Testis (tissue), 3 donors: ENCODE measurements around the gene UBE2B. TPM values are rescaled to one million over a fixed set of nuclear protein-coding genes. Genes with fewer than 3 reads are reported as not detected.

Source experiments
- DNase-seq: peaks from one replicate; pipeline ENCODE4 v3.0.0-alpha.2; 2019
- H3K27ac ChIP-seq, 2 donors: fragments of 200-600 bp; sonication (generic); one replicate each; pipeline ENCODE4 v1.5.1; 2019
- H3K27me3 ChIP-seq: fragments of 200-600 bp; sonication (generic); one replicate; pipeline ENCODE4 v1.5.1; 2019
- H3K36me3 ChIP-seq: fragments of 200-600 bp; sonication (generic); one replicate; pipeline ENCODE4 v1.5.1; 2017; ENCODE audit warnings: low read depth; ENCODE audit errors: missing control alignments
- H3K4me1 ChIP-seq: fragments of 200-600 bp; sonication (generic); one replicate; pipeline ENCODE4 v1.5.1; 2019
- H3K4me3 ChIP-seq, 2 donors: fragments of 200-600 bp; sonication (generic); one replicate each; pipeline ENCODE4 v1.5.1; 2017 to 2019
- H3K9me3 ChIP-seq: fragments of 200-600 bp; sonication (generic); one replicate; pipeline ENCODE4 v1.5.1; 2017
- CTCF ChIP-seq, 3 experiments: fragments of 450-650 bp in 2 of 3; fragments of 200-600 bp in 1 of 3; sonication (generic) in 1 of 3; IDR thresholded peaks; one replicate each; pipeline ENCODE4 v1.5.1; 2016 to 2019; ENCODE audit warnings: antibody characterized with exemption in 3 of 3, mild to moderate bottlenecking in 2 of 3, moderate library complexity in 1 of 3
- POLR2A ChIP-seq: fragments of 450-650 bp; IDR thresholded peaks from one replicate; pipeline ENCODE4 v1.6.1; 2017; ENCODE audit warnings: antibody characterized with exemption, mild to moderate bottlenecking, moderate library complexity
- WGBS, 2 donors: methylation state at CpG; one replicate each; pipeline ENCODE4 v1.1.5; 2018; 5-methylcytosine and 5-hydroxymethylcytosine counted together
- intact Hi-C: fragments of 100-400 bp; cut with DNase I; formaldehyde crosslinking; loops from one replicate; pipeline ENCODE4 v1.15.1; 2023; ENCODE audit warnings: low total_unique reads
- polyA plus RNA-seq: library from polyadenylated mRNA; stranded (reverse); fragments of 350-450 nt; fragmentation: Illumina TruSeq; extraction: RNeasy Lipid Tissue Mini Kit (QIAGEN cat#74804); gene quantifications from one replicate; pipeline ENCODE4 v1.2.3, GENCODE V29; 2014; ENCODE audit warnings: low read depth, low replicate concordance; ENCODE audit not compliant: insufficient read depth
- total RNA-seq, 2 donors: library from RNA; depleted of rRNA; stranded (reverse); fragments of >200 nt; gene quantifications; one replicate each; pipeline ENCODE4 v1.2.3, GENCODE V29; 2016

UBE2B gene
- total and polyA plus RNA-seq, 3 donors from 2014 or later = 70.9 to 95.6 (median 87.4) TPM

- DNase-seq = peak; percentile 31
- intact Hi-C loops = no loop called here
- Histone ChIP-seq H3K9me3 (no peaks in the 10 kb centered on the region), H3K27ac (no peak overlapping the region), H3K36me3 (no peaks in the 10 kb centered on the region), H3K4me3 (no peak overlapping the region), H3K4me1 (peaks cover 7% of the 10 kb centered on the region), H3K27me3 (no peaks in the 10 kb centered on the region)
- TF ChIP-seq CTCF (IDR thresholded peaks at IDR 0.05) (no peak), POLR2A (no peak)
- 50 to 60% methylated on average over 14 to 20 of the region's 20 CpGs for WGBS, 2 donors
Observed at GRCh38 chr5:134436523-134437339, 65.4 kb downstream of the UBE2B start.

- intact Hi-C loops = no loop called here
- H3K27ac ChIP-seq = no peak overlapping the region
- WGBS, 2 donors = 91 to 93% methylated on average over 4 of the region's 4 CpGs
Observed at GRCh38 chr5:134437340-134437846, 66.0 kb downstream of the UBE2B start.

GRCh38 chr5:134437847-134438581, 66.6 kb downstream of the UBE2B start:
- TF ChIP-seq POLR2A (no peak), CTCF (IDR thresholded peaks at IDR 0.05) (no peak)
- 12 to 73% methylated on average over 2 to 7 of the region's 7 CpGs for WGBS, 2 donors
- Histone ChIP-seq H3K27me3 (no peaks in the 10 kb centered on the region), H3K36me3 (no peaks in the 10 kb centered on the region), H3K27ac (no peak overlapping the region), H3K4me3 (no peak overlapping the region), H3K9me3 (no peaks in the 10 kb centered on the region), H3K4me1 (peaks cover 7% of the 10 kb centered on the region)
- intact Hi-C loops = no loop called here
- DNase-seq = no peak

More at GRCh38 chr5:134437340-134437846, 66.0 kb downstream of the UBE2B start:
- H3K4me1 ChIP-seq = peaks cover 7% of the 10 kb centered on the region
- no peak overlapping the region for H3K4me3 ChIP-seq
- H3K27me3 ChIP-seq = no peaks in the 10 kb centered on the region
- TF ChIP-seq POLR2A = no peak
- TF ChIP-seq CTCF (IDR thresholded peaks at IDR 0.05) = no peak
- H3K36me3 ChIP-seq = no peaks in the 10 kb centered on the region
- DNase-seq = no peak
- H3K9me3 ChIP-seq = no peaks in the 10 kb centered on the region

- Histone ChIP-seq H3K4me1 (peaks cover 7% of the 10 kb centered on the region), H3K9me3 (no peaks in the 10 kb centered on the region), H3K27ac (no peak overlapping the region), H3K36me3 (no peaks in the 10 kb centered on the region), H3K27me3 (no peaks in the 10 kb centered on the region), H3K4me3 (no peak overlapping the region)
- intact Hi-C loops = no loop called here
- no peak for DNase-seq
- 84 to 91% methylated on average over 7 of the region's 7 CpGs for WGBS, 2 donors
- TF ChIP-seq POLR2A (no peak), CTCF (IDR thresholded peaks at IDR 0.05) (no peak)
Observed at GRCh38 chr5:134438721-134439123, 67.4 kb downstream of the UBE2B start.
